Tibial nerve (tissue), 4 donors: ENCODE results near the gene ADAMTS2. TPM values are rescaled to one million over a fixed set of nuclear protein-coding genes. Genes with fewer than 3 reads are reported as not detected.
A peak's percentile ranks its signal among the peaks of the same experiment; 100 is the strongest.

Source experiments
- DNase-seq, 2 donors: peaks; one replicate each; pipeline ENCODE4 v3.0.0-alpha.2; 2019; ENCODE audit warnings: low spot score in 2 of 2
- H3K27ac ChIP-seq, 4 donors: fragments of 200-600 bp; sonication (generic) in 3 of 4; one replicate each; pipeline ENCODE4 v1.5.1; 2017 to 2019; ENCODE audit warnings: mild to moderate bottlenecking in 1 of 4
- H3K27me3 ChIP-seq, 2 donors: fragments of 200-600 bp; sonication (generic) in 1 of 2; one replicate each; pipeline versions ENCODE4 v1.5.1 to v1.6.0; 2017 to 2019
- H3K36me3 ChIP-seq, 3 donors: fragments of 200-600 bp; sonication (generic); one replicate each; pipeline ENCODE4 v1.5.1; 2018 to 2019
- H3K4me1 ChIP-seq, 4 donors: fragments of 200-600 bp; sonication (generic) in 3 of 4; one replicate each; pipeline ENCODE4 v1.5.1; 2017 to 2019
- H3K4me3 ChIP-seq, 4 donors: fragments of 200-600 bp; sonication (generic) in 3 of 4; one replicate each; pipeline ENCODE4 v1.5.1; 2017 to 2019; ENCODE audit warnings: mild to moderate bottlenecking in 1 of 4, moderate library complexity in 1 of 4
- H3K9me3 ChIP-seq, 4 donors: fragments of 200-600 bp; sonication (generic) in 3 of 4; one replicate each; pipeline ENCODE4 v1.5.1; 2017 to 2019
- CTCF ChIP-seq, 5 experiments: fragments of 200-600 bp in 3 of 5; fragments of 450-650 bp in 2 of 5; sonication (generic) in 3 of 5; IDR thresholded peaks; one replicate each; pipeline ENCODE4 v1.5.1; 2016 to 2019; ENCODE audit warnings: antibody characterized with exemption in 5 of 5, mild to moderate bottlenecking in 3 of 5, moderate library complexity in 2 of 5
- EP300 ChIP-seq, 2 donors: sonication (generic); formaldehyde crosslinking; IDR thresholded peaks; one replicate each; pipeline ENCODE4 v1.6.1; 2017; ENCODE audit warnings: antibody characterized with exemption in 2 of 2, mild to moderate bottlenecking in 1 of 2
- POLR2A ChIP-seq, 2 donors: fragments of 450-650 bp; IDR thresholded peaks; one replicate each; pipeline ENCODE4 v1.6.1; 2017; ENCODE audit warnings: antibody characterized with exemption in 2 of 2, mild to moderate bottlenecking in 2 of 2, moderate library complexity in 2 of 2
- WGBS, 2 donors: methylation state at CpG; one replicate each; pipeline ENCODE4 v1.1.5; 2018; 5-methylcytosine and 5-hydroxymethylcytosine counted together
- total RNA-seq, 4 donors: library from RNA; depleted of rRNA; stranded (reverse); fragments of >200 nt; gene quantifications; one replicate each; pipeline ENCODE4 v1.1.0, GENCODE V29; 2016

ADAMTS2 gene
- total RNA-seq, 4 donors from 2014 or later: 23.2 to 58.8 (median 47.2) TPM

- no peaks in the 10 kb centered on the region for H3K9me3 ChIP-seq
- no peaks in the 10 kb centered on the region for H3K27me3 ChIP-seq
- no peak overlapping the region for H3K27ac ChIP-seq
- peaks cover 0 to 27% (median 4%) of the 10 kb centered on the region in 4 donors for H3K4me1 ChIP-seq
- no peak for DNase-seq
- TF ChIP-seq POLR2A (IDR thresholded peaks at IDR 0.05) (no peak), CTCF (IDR thresholded peaks at IDR 0.05) (no peak), EP300 (IDR thresholded peaks at IDR 0.05) (no peak)
- H3K36me3 ChIP-seq: no peaks in the 10 kb centered on the region
- H3K4me3 ChIP-seq: no peak overlapping the region
- 90 to 100% methylated on average over 1 of the region's 1 CpG for WGBS, 2 donors
Measured at GRCh38 chr5:179281694-179282093, 63.6 kb downstream of the ADAMTS2 start.

- no peaks in the 10 kb centered on the region for H3K36me3 ChIP-seq
- TF ChIP-seq EP300 (IDR thresholded peaks at IDR 0.05) (no peak), POLR2A (IDR thresholded peaks at IDR 0.05) (no peak), CTCF (IDR thresholded peaks at IDR 0.05) (no peak)
- H3K27ac ChIP-seq: no peak overlapping the region
- 93 to 95% methylated on average over 8 of the region's 8 CpGs for WGBS, 2 donors
- no peaks in the 10 kb centered on the region for H3K9me3 ChIP-seq
- no peaks in the 10 kb centered on the region for H3K27me3 ChIP-seq
- H3K4me3 ChIP-seq: no peak overlapping the region
- H3K4me1 ChIP-seq: peaks cover 0 to 28% (median 12%) of the 10 kb centered on the region in 4 donors
- no peak for DNase-seq
Measured at GRCh38 chr5:179280095-179280490, 65.2 kb downstream of the ADAMTS2 start.

GRCh38 chr5:179279347-179280094, 65.7 kb downstream of the ADAMTS2 start:
- Histone ChIP-seq H3K9me3 (no peaks in the 10 kb centered on the region), H3K4me1 (peaks cover 0 to 33% (median 12%) of the 10 kb centered on the region in 4 donors), H3K36me3 (no peaks in the 10 kb centered on the region), H3K27ac (peak overlapping the region in 1 of 4 donors; percentile 11), H3K27me3 (no peaks in the 10 kb centered on the region), H3K4me3 (no peak overlapping the region)
- no peak for DNase-seq
- 77 to 87% methylated on average over 14 of the region's 14 CpGs for WGBS, 2 donors
- TF ChIP-seq POLR2A (IDR thresholded peaks at IDR 0.05): no peak
- TF ChIP-seq CTCF (IDR thresholded peaks at IDR 0.05): no peak
- no peak for TF ChIP-seq EP300 (IDR thresholded peaks at IDR 0.05)

DNA sequence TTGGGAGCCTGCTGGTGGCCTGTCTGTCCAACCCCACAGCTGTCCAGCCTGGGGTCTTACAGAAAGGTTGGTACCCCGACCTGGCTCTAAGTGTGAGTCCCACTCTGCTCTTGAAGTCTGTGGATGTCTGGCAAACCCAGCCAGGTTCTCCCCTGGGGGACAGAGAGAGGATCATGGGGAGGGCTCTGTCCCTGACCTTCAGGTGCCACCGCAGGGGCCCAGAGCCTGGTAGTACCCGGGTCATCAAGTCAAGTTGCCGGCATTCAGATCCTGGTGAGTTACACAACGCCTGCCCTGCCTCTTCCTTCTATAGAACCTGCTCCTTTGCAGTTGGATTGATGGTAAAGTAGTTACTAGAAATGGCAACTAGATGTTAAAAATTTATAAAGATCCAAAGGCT, 66.7 kb downstream of the ADAMTS2 start:
- no peak for DNase-seq
- TF ChIP-seq POLR2A (IDR thresholded peaks at IDR 0.05) (no peak), EP300 (IDR thresholded peaks at IDR 0.05) (no peak), CTCF (IDR thresholded peaks at IDR 0.05) (no peak)
- Histone ChIP-seq H3K4me1 (peaks cover 0 to 43% (median 17%) of the 10 kb centered on the region in 4 donors), H3K27ac (peak overlapping the region in 2 of 4 donors; percentile 42 to 54), H3K36me3 (no peaks in the 10 kb centered on the region), H3K27me3 (no peaks in the 10 kb centered on the region), H3K4me3 (no peak overlapping the region), H3K9me3 (no peaks in the 10 kb centered on the region)
- 50 to 55% methylated on average over 5 of the region's 5 CpGs for WGBS, 2 donors

DNA sequence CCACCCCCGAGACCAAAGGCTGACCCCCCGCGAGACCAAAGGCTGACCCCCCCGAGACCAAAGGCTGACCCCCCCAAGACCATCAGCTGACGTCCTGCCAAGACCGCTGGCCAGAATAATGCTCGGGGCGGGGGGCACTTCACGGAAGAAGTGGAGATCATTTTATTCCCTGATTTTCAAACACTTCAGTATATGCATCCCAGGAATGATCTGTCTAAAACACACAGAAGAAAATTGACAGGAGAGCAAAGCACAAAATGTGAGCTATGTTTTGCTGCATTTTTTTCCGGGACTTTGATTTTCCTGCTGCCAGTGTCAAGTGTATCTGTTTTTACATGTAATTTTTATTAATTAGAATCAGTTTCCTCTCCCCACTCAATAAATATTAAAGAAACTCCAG, 67.1 kb downstream of the ADAMTS2 start:
- Histone ChIP-seq H3K9me3 (no peaks in the 10 kb centered on the region), H3K4me1 (peaks cover 0 to 47% (median 21%) of the 10 kb centered on the region in 4 donors), H3K36me3 (no peaks in the 10 kb centered on the region), H3K27ac (peak overlapping the region in 2 of 4 donors; percentile 42 to 54), H3K27me3 (no peaks in the 10 kb centered on the region), H3K4me3 (no peak overlapping the region)
- no peak for DNase-seq
- TF ChIP-seq POLR2A (IDR thresholded peaks at IDR 0.05) (no peak), CTCF (IDR thresholded peaks at IDR 0.05) (no peak), EP300 (IDR thresholded peaks at IDR 0.05) (no peak)
- 32 to 51% methylated on average over 6 to 9 of the region's 10 CpGs for whole genome bisulfite sequencing, 2 donors
